Ectodermal cell (in vitro differentiated cells): ENCODE data around the gene UBB.
"Not testable (repeated sequence)": the region's sequence is repeated elsewhere in the genome, so short reads cannot be mapped to it uniquely, and the experiment has no call there.

Source experiments
- H3K27ac ChIP-seq: 2 replicates; pipeline ENCODE4 v1.7.0; 2013; ENCODE audit warnings: mild to moderate bottlenecking, low read depth, low read length; ENCODE audit not compliant: insufficient read depth, poor library complexity, severe bottlenecking
- H3K27me3 ChIP-seq: 2 replicates; pipeline ENCODE4 v1.7.0; 2013; ENCODE audit warnings: mild to moderate bottlenecking, low read length; ENCODE audit not compliant: insufficient read depth, control insufficient read depth, poor library complexity, severe bottlenecking
- H3K36me3 ChIP-seq: one replicate; pipeline ENCODE4 v1.7.0; 2013; ENCODE audit warnings: low read length; ENCODE audit not compliant: control insufficient read depth, insufficient read depth
- H3K4me1 ChIP-seq: one replicate; pipeline ENCODE4 v1.7.0; 2013; ENCODE audit warnings: low read length; ENCODE audit not compliant: control insufficient read depth, insufficient read depth
- H3K4me3 ChIP-seq: 2 replicates; pipeline ENCODE4 v1.7.0; 2013; ENCODE audit warnings: low read depth, low read length, control low read depth; ENCODE audit not compliant: insufficient read depth
- H3K9me3 ChIP-seq: 2 replicates; pipeline ENCODE4 v1.7.0; 2013; ENCODE audit warnings: mild to moderate bottlenecking, low read length, moderate library complexity; ENCODE audit not compliant: control insufficient read depth
- WGBS, 2 experiments: methylation state at CpG; one replicate each; pipeline ENCODE4 v1.1.7; 2013; ENCODE audit warnings: missing lambda C conversion rate in 2 of 2; 5-methylcytosine and 5-hydroxymethylcytosine counted together

Gene UBB

GRCh38 chr17:16374146-16374938 lies 6.5 kb upstream of the UBB start:
- no peaks in the 10 kb centered on the region for H3K36me3 ChIP-seq
- WGBS, 2 experiments: 93 to 94% methylated on average over 10 to 13 of the region's 16 CpGs
- H3K4me3 ChIP-seq: no peak overlapping the region
- H3K27me3 ChIP-seq: no peaks in the 10 kb centered on the region
- no peaks in the 10 kb centered on the region for H3K9me3 ChIP-seq
- no peak overlapping the region for H3K27ac ChIP-seq
- H3K4me1 ChIP-seq: no peaks in the 10 kb centered on the region

- Histone ChIP-seq H3K9me3 (no peaks in the 10 kb centered on the region), H3K36me3 (peaks cover 5% of the 10 kb centered on the region), H3K4me1 (no peaks in the 10 kb centered on the region), H3K27me3 (no peaks in the 10 kb centered on the region), H3K27ac (no peak overlapping the region), H3K4me3 (no peak overlapping the region)
- WGBS, 2 experiments: 94 to 99% methylated on average over 2 of the region's 2 CpGs
Observed at GRCh38 chr17:16377941-16378341, 3.0 kb upstream of the UBB start.

- Histone ChIP-seq H3K27me3 (no peaks in the 10 kb centered on the region), H3K9me3 (no peaks in the 10 kb centered on the region), H3K27ac (no peak overlapping the region), H3K4me3 (no peak overlapping the region), H3K4me1 (peaks cover 7% of the 10 kb centered on the region), H3K36me3 (peaks cover 10% of the 10 kb centered on the region)
- WGBS, 2 experiments: 89 to 91% methylated on average over 17 of the region's 17 CpGs
Observed at GRCh38 chr17:16378636-16379282, 2.1 kb upstream of the UBB start.

GRCh38 chr17:16379654-16380053 lies 1.2 kb upstream of the UBB start:
- Histone ChIP-seq H3K27ac (no peak overlapping the region), H3K9me3 (no peaks in the 10 kb centered on the region), H3K4me1 (peaks cover 8% of the 10 kb centered on the region), H3K27me3 (no peaks in the 10 kb centered on the region), H3K36me3 (peaks cover 10% of the 10 kb centered on the region), H3K4me3 (no peak overlapping the region)
- WGBS, 2 experiments: 95 to 96% methylated on average over 8 of the region's 8 CpGs

GRCh38 chr17:16381496-16381820 lies 567 bp downstream of the UBB start:
- Histone ChIP-seq H3K27me3 (no peaks in the 10 kb centered on the region), H3K36me3 (peaks cover 10% of the 10 kb centered on the region), H3K4me1 (peaks cover 8% of the 10 kb centered on the region), H3K4me3 (peak overlapping the region; percentile 75), H3K9me3 (no peaks in the 10 kb centered on the region), H3K27ac (peak overlapping the region; percentile 97)
- 5% methylated on average over 14 of the region's 14 CpGs for WGBS, 2 experiments

GRCh38 chr17:16383216-16383615 lies 2.3 kb downstream of the UBB start:
- Histone ChIP-seq H3K27me3 (no peaks in the 10 kb centered on the region), H3K4me3 (no peak overlapping the region), H3K9me3 (no peaks in the 10 kb centered on the region), H3K36me3 (peaks cover 10% of the 10 kb centered on the region), H3K4me1 (peaks cover 8% of the 10 kb centered on the region), H3K27ac (no peak overlapping the region)
- 82 to 84% methylated on average over 4 of the region's 4 CpGs for WGBS, 2 experiments

GRCh38 chr17:16383772-16384287 lies 2.9 kb downstream of the UBB start:
- no peak overlapping the region for H3K27ac ChIP-seq
- 92 to 96% methylated on average over 5 of the region's 5 CpGs for WGBS, 2 experiments
- no peaks in the 10 kb centered on the region for H3K27me3 ChIP-seq
- H3K4me1 ChIP-seq: peaks cover 8% of the 10 kb centered on the region
- no peak overlapping the region for H3K4me3 ChIP-seq
- H3K9me3 ChIP-seq: no peaks in the 10 kb centered on the region
- peaks cover 10% of the 10 kb centered on the region for H3K36me3 ChIP-seq

- no peak overlapping the region for H3K27ac ChIP-seq
- peaks cover 8% of the 10 kb centered on the region for H3K4me1 ChIP-seq
- H3K27me3 ChIP-seq: no peaks in the 10 kb centered on the region
- WGBS, 2 experiments: 88 to 93% methylated on average over 5 of the region's 5 CpGs
- H3K4me3 ChIP-seq: no peak overlapping the region
- peaks cover 10% of the 10 kb centered on the region for H3K36me3 ChIP-seq
- H3K9me3 ChIP-seq: no peaks in the 10 kb centered on the region
Observed at GRCh38 chr17:16384557-16384956, 3.7 kb downstream of the UBB start.

- H3K9me3 ChIP-seq, H3K36me3 ChIP-seq, H3K27ac ChIP-seq, H3K4me3 ChIP-seq, H3K27me3 ChIP-seq, H3K4me1 ChIP-seq: not testable (repeated sequence)
- 79 to 81% methylated on average over 23 of the region's 23 CpGs for WGBS, 2 experiments
Observed at GRCh38 chr17:16386126-16386507, 5.2 kb downstream of the UBB start.

- Histone ChIP-seq H3K4me3 (no peak overlapping the region), H3K36me3 (no peaks in the 10 kb centered on the region), H3K27me3 (no peaks in the 10 kb centered on the region), H3K9me3 (no peaks in the 10 kb centered on the region), H3K4me1 (no peaks in the 10 kb centered on the region), H3K27ac (no peak overlapping the region)
- WGBS, 2 experiments: 95 to 96% methylated on average over 13 of the region's 13 CpGs
Observed at GRCh38 chr17:16391451-16391850, 10.6 kb downstream of the UBB start.
